GM11168 (cell line): ENCODE data around the gene RNASEH2A.

Experiments
- in situ Hi-C: fragments of 300-500 bp; cut with MboI; formaldehyde crosslinking; loops from one replicate; pipeline ENCODE4 v1.12.0; 2022; ENCODE audit warnings: low sequenced_read_pairs; ENCODE audit not compliant: unreplicated experiment

The RNASEH2A gene

GRCh38 chr19:12806242-12807081 is at the start of gene RNASEH2A:
RNASEH2A (plus strand) TSS chr19:12806584; CDS start chr19:12806674, 90 bp downstream.
- in situ Hi-C loops: no loop called here

GRCh38 chr19:12757544-12758274 is 48.7 kb upstream of the RNASEH2A start:
- in situ Hi-C loops: no loop called here

DNA sequence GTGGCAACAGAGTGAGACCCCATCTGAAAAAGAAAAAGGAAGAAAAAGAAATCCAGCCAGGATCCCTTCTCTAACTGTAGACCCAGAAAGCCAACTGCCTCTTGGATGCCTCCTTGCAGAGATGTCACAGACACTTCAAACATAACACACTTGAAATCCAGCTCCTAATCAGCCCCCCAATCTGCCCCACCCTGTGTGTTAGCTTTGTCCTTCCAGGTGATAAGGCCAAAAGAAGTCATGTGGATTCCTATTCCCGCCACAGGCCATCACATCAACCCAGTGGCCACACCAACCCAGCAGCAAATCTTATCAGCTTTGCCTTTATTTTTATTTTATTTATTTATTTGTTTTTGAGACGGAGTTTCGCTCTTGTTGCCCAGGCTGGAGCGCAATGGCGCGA is 46.7 kb upstream of the RNASEH2A start:
- in situ Hi-C loops: no loop called here

- in situ Hi-C loops: no loop called here
These were observed 43.3 kb upstream of the RNASEH2A start for GRCh38 chr19:12763100-12763499.

- in situ Hi-C loops: loop anchor here (5.0 kb wide), 1 partner anchor 38 kb away; the partner anchor contains the start of genes PRDX2 and THSD8
These were observed 41.7 kb upstream of the RNASEH2A start for GRCh38 chr19:12764698-12765097.

GRCh38 chr19:12766051-12766521 is 40.3 kb upstream of the RNASEH2A start:
- in situ Hi-C loops: loop anchor here (5.0 kb wide), 1 partner anchor 36 kb away; the partner anchor contains the start of genes PRDX2 and THSD8

DNA sequence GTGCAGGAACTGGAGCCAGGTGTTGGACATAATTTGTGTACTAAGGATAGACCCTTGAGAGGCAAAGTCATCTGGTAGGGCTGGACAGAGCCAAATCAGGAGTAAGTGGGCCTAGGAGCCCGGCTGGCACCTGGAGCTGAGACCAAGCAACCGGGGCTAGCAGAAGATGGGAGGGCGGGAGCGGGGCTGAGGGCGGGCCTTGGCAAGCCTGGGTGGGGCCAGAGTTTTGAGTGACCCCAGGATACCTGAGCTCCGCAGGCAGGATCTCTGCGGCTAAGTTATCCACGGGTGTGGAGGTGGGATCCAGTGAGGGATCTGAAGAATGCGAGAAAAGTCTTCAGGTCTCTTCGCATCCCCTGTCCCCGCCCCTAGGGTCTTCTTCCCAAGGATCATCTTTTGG is 39.2 kb upstream of the RNASEH2A start:
- in situ Hi-C loops: loop anchor here (5.0 kb wide), 1 partner anchor 35 kb away; the partner anchor contains the start of genes PRDX2 and THSD8

GRCh38 chr19:12767666-12768065 is 38.7 kb upstream of the RNASEH2A start:
- in situ Hi-C loops: loop anchor here (5.0 kb wide), 1 partner anchor 35 kb away; the partner anchor contains the start of genes PRDX2 and THSD8

- in situ Hi-C loops: loop anchor here (5.0 kb wide), 1 partner anchor 33 kb away; the partner anchor contains the start of genes PRDX2 and THSD8
These were observed 36.7 kb upstream of the RNASEH2A start for GRCh38 chr19:12769689-12770088.

DNA sequence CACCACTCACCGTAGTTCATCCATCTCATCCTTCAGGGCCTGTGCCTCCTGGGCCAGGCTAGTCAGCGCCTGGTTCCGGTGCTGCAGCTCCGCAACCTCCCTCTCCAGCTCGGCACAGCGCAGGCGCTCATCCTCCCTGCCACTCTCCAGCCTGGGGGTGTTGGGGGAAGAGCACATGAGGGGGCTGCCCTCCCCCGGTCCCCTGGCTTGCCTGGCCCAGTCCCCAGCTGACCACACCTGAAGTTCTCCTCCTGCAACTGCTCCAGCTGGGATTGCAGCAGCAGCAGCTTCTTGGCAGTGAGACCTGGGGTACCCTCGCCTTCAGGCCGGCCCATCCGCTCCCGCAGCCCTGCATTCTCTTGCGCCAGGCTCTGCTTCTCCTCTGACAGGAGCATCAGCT is 35.5 kb upstream of the RNASEH2A start:
- in situ Hi-C loops: no loop called here

DNA sequence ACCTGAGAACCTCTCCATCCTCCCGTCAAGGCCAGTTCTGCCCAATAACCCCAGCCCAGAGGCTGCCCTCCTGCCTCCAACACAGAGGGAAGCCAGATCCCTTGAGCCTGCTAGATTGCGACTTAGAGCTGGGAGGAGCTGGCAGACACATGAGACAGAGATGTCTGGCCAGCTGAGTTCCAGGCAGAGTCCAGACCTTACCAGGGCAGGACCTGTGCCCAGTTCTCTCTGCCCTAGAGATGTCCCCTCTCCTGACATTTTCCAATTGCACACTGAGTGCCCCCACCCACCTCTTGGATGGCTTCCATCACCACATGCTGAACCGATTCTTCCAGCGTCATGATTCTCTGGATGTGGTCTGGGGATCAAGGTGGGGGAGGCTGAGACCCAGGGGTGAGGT is 34.1 kb upstream of the RNASEH2A start:
- in situ Hi-C loops: no loop called here

- in situ Hi-C loops: no loop called here
These were observed 32.8 kb upstream of the RNASEH2A start for GRCh38 chr19:12773571-12773970.

- in situ Hi-C loops: no loop called here
These were observed 31.5 kb upstream of the RNASEH2A start, which contains the start of gene HOOK2 for GRCh38 chr19:12774588-12775555. HOOK2 (minus strand) TSS chr19:12775552; CDS start chr19:12775449, 103 bp downstream.

DNA sequence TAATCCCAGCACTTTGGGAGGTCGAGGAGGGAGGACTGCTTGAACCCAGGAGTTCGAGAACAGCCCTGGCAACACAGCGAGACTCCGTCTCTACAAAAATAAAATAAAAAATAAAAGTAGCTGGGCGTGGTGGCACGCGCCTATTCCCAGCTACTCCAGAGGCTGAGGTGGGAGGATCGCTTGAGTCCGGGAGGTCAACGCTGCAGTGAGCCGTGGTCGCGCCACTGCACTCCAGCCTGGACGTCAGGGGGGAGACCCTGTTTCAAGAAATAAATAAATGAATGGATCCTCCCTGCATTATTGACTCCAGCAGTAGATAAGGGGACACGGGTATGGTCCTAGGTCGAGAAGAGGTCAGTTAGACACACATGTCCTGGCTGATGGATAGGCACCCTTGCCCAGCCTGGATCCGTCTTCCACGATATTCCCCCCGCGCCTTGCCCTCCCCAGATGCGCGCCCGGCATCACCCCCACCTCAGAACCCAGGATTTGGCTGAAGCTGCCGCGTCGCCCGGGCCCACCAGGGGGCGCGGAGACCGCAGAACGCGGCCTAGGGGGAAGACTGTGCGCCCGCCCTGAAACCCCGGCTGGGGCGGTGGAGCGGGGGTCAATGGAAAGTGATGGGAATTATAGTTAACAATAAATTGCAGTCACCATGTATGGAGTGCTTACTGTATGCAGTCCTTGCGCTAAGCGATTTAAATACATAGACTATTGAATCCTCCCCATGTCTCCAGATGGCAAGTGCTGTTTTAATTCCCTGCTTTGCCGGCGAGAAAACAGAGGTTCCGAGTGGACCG is 29.0 kb upstream of the RNASEH2A start:
- in situ Hi-C loops: no loop called here

- in situ Hi-C loops: no loop called here
These were observed 28.1 kb upstream of the RNASEH2A start for GRCh38 chr19:12778017-12778904.

DNA sequence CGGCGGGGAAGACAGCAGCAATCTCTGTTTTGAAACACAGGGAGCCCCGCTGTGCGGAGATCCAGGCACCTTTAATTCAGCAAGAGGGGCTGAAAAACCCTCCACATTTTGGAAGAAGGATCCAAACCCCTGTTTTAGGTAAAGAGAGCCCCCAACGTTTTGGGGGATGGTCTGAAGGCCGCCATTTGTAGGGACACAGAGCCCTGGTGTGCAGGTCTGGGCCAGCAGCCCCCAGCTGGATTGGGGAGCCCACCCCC is 27.6 kb upstream of the RNASEH2A start:
- in situ Hi-C loops: no loop called here

DNA sequence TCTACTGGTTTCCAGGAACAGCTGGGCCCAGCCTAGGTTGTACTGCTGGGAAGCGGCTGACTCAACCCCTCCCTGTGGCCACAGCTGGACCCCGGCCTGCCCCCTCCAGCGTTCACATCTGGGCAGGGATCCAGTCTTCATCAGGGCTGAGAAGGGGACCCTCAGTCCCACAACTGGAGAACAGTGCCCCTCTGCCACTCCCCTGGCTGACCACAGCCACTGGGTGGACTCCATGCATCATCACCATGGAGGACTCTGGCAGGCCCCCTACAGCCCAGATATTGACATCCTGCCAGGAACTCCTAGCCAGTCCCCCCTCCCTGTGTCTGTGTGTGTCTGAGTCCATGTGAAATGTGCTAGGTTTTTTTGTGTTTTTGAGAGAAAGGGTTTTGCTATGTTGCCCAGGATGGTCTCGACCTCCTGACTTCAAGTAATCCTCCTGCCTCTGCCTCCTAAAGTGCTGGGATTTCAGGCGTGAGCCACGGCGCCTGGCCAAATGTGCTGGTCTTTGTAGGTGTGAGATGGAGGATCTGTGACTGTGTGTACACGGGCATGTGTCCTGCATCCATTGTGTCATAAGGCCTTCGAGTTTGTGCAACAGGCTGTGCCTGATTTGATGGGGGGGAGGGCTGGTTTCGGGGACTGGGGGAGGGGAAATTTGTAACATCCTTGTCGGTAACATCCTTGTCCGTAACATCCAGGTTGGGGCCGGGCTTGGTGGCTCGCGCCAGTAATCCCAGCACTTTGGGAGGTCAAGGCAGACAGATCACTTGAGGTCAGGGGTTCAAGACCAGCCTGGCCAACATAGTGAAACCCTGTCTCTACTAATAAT is 27.0 kb upstream of the RNASEH2A start:
- in situ Hi-C loops: no loop called here

GRCh38 chr19:12782174-12782423 is 24.3 kb upstream of the RNASEH2A start:
- in situ Hi-C loops: no loop called here
